Endothelial cell of hepatic sinusoid (primary cell): Measurements from ENCODE around the gene TMC4.
"Not testable (repeated sequence)": the region's sequence is repeated elsewhere in the genome, so short reads cannot be mapped to it uniquely, and the experiment has no call there.

Experiments
- in situ Hi-C: cut with HindIII; loops from 2 replicates; pipeline ENCODE4 v1.10.0; 2017; ENCODE audit warnings: low sequenced_read_pairs

The TMC4 gene

GRCh38 chr19:54180691-54181091, 7.7 kb upstream of the TMC4 start:
- in situ Hi-C loops, result no loop called here

GRCh38 chr19:54179921-54180461, 7.0 kb upstream of the TMC4 start:
- in situ Hi-C loops, result no loop called here

- in situ Hi-C loops, result no loop called here
Observed at GRCh38 chr19:54179262-54179852, 6.4 kb upstream of the TMC4 start.

GRCh38 chr19:54178581-54179261, 5.8 kb upstream of the TMC4 start:
- in situ Hi-C loops, result no loop called here

- in situ Hi-C loops, result no loop called here
Observed at GRCh38 chr19:54173951-54174834, 1.2 kb upstream of the TMC4 start.

- in situ Hi-C loops, result no loop called here
Observed at GRCh38 chr19:54173359-54173699, 369 bp upstream of the TMC4 start.

- in situ Hi-C loops, result not testable (repeated sequence)
Observed at GRCh38 chr19:54171736-54172431, 1.1 kb downstream of the TMC4 start.

- in situ Hi-C loops, result no loop called here
Observed at GRCh38 chr19:54169149-54169740, 3.7 kb downstream of the TMC4 start.

- in situ Hi-C loops, result no loop called here
Observed at GRCh38 chr19:54168174-54168917, 4.6 kb downstream of the TMC4 start.

GRCh38 chr19:54165222-54165621, 7.7 kb downstream of the TMC4 start:
- in situ Hi-C loops, result no loop called here

GRCh38 chr19:54164369-54165068, 8.4 kb downstream of the TMC4 start:
- in situ Hi-C loops, result no loop called here

- in situ Hi-C loops, result no loop called here
Observed at GRCh38 chr19:54162884-54163283, 10.1 kb downstream of the TMC4 start.

- in situ Hi-C loops, result no loop called here
Observed at GRCh38 chr19:54162241-54162805, 10.6 kb downstream of the TMC4 start.

- in situ Hi-C loops, result no loop called here
Observed at GRCh38 chr19:54160854-54161253, 12.1 kb downstream of the TMC4 start.

- in situ Hi-C loops, result no loop called here
Observed at GRCh38 chr19:54160182-54160811, 12.7 kb downstream of the TMC4 start.

GRCh38 chr19:54159352-54160181, 13.4 kb downstream of the TMC4 start, which contains the start of gene LENG1:
Gene LENG1 (minus strand): TSS chr19:54159721. CDS start chr19:54159695, 26 bp downstream.
- in situ Hi-C loops, result loop anchor here (5.0 kb wide), 1 partner anchor 48 kb away; no protein-coding TSS in a partner anchor

GRCh38 chr19:54158812-54159351, 14.1 kb downstream of the TMC4 start:
- in situ Hi-C loops, result loop anchor here (5.0 kb wide), 1 partner anchor 48 kb away; no protein-coding TSS in a partner anchor
